ENCODE results near the gene ZMYM2. TPM values are rescaled to one million over a fixed set of nuclear protein-coding genes. Genes with fewer than 3 reads are reported as not detected.

Gene ZMYM2
- total RNA-seq, 4 donors from 2014 or later = 100 to 154 (median 117) TPM

DNA sequence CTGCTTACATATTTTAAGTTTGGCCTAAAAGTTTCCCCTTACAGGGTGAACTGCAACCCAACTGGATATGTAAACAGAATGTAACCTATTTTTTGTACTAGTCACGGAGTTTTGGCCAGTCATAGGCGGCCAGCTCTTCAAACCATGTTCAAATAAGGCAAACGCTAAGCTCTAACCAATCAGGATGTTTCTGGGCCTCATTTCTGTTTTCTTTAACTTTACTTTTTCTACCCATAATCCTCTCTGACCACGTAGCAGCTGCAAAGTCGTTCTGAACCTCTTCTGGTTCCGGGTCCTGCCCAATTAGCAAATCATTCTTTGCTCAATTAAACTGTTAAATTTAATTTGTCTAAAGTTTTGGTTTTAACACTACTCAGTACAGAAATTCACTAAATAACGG is 8.2 kb upstream of the ZMYM2 start:
- 78 to 79% methylated on average over 7 of the region's 7 CpGs for WGBS, 2 donors
- H3K4me1 ChIP-seq = no peaks in the 10 kb centered on the region
- intact Hi-C loops (cut with DNase I) = no loop called here

GRCh38 chr13:19952850-19953249 is 5.7 kb upstream of the ZMYM2 start:
- intact Hi-C loops (cut with DNase I) = no loop called here
- no peaks in the 10 kb centered on the region for H3K36me3 ChIP-seq
- H3K4me1 ChIP-seq = no peaks in the 10 kb centered on the region
- no peak overlapping the region for H3K27ac ChIP-seq
- DNase-seq = no peak
- no peak overlapping the region for H3K4me3 ChIP-seq (replicated peaks in 1 of 3)
- no peaks in the 10 kb centered on the region for H3K27me3 ChIP-seq
- TF ChIP-seq POLR2A (IDR thresholded peaks at IDR 0.05) (no peak), CTCF (IDR thresholded peaks at IDR 0.05) (no peak)
- H3K9me3 ChIP-seq = no peaks in the 10 kb centered on the region

More for the DNA sequence above, 8.2 kb upstream of the ZMYM2 start:
- no peak for DNase-seq
- TF ChIP-seq POLR2A (IDR thresholded peaks at IDR 0.05) = no peak
- no peak for TF ChIP-seq CTCF (IDR thresholded peaks at IDR 0.05)
- Histone ChIP-seq H3K36me3 (no peaks in the 10 kb centered on the region), H3K27me3 (no peaks in the 10 kb centered on the region), H3K27ac (no peak overlapping the region), H3K9me3 (no peaks in the 10 kb centered on the region), H3K4me3 (replicated peaks in 1 of 3) (no peak overlapping the region)

DNA sequence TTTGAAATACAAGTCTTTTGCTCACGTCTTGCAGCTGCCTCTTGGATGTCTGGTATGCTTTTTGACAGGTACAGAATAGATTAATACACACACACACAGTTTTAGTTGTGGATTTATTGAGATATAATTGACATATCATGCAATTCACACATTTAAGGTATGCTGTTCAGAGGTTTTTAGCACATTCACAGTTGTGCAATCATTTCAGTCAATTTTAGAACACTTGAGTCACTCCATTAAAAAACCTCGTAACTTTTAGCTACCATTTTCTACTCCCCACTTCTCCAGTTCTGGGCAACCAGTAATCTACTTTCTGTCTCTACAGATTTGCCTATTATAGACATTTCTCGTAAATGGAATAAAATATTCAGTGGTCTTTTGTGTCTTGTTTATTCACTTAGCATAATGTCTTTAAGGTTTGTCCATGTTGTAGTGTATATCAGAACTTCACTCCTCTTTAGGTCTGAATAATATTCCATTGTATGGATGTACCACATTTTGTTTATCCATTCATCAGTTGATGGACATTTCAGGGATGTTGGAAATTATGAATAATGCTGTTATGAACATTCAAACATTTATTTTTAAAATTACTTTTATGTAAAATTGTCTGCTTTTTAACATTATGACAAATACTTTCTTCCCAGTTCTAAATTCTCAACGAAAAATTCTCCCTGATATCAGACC is 2.5 kb upstream of the ZMYM2 start:
- Histone ChIP-seq H3K4me1 (peaks cover 8% of the 10 kb centered on the region in 2 donors), H3K9me3 (no peaks in the 10 kb centered on the region), H3K4me3 (replicated peaks in 1 of 3) (no peak overlapping the region), H3K27me3 (no peaks in the 10 kb centered on the region), H3K27ac (no peak overlapping the region), H3K36me3 (no peaks in the 10 kb centered on the region)
- DNase-seq = no peak
- intact Hi-C loops (cut with DNase I) = loop anchor here (5.0 kb wide), 1 partner anchor 174 kb away; the partner anchor contains the start of gene PSPC1
- WGBS, 2 donors = 94% methylated on average over 4 of the region's 4 CpGs
- TF ChIP-seq POLR2A (IDR thresholded peaks at IDR 0.05) (no peak), CTCF (IDR thresholded peaks at IDR 0.05) (no peak)

DNA sequence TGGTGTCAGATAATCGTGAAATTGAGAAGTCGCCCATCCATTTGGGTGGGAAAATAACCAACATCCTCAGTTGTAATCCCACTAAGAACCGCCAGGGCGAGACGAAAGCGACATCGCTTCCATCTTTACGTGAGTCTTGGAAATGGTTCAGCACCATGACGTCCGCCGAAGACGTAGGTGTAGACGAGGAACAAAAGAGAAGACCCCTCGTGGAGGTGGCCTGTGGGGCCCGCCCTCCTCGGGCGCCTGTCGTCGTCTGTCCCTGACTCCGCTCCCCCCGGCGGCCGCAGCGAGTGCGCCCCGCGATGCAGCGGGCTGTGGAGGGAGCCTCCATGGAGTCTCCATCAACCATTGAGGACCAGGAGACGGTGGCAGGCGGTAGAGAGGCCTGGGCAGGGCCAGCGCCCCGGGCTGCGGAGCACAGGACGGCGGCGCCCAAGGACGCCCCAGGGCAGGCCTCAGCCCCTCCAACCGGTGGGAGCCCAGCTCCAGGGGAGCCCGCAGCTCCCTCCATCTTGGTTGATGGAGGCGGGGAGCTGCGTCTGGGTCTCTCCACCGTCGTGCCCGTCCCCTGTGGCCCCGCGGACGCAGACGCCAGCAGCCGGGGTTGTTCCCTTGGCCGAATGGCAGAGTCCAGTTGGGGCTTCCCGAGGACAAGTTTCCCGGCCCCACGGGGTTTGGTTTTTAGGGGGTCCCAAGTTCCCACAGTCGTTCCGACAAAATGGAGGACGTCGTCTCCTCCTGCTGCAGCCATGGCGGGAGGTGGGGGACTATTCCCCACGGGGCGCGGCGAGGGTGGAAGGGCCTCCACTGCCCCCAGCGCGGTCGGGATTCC is 990 bp upstream of the ZMYM2 start:
- TF ChIP-seq CTCF (IDR thresholded peaks at IDR 0.05) (peak; percentile 50 to 82 (median 72)), POLR2A (IDR thresholded peaks at IDR 0.05) (peak in 1 of 2 donors; percentile 52)
- DNase-seq = peak; percentile 73 to 74
- Histone ChIP-seq H3K4me1 (peaks cover 18 to 21% of the 10 kb centered on the region in 2 donors), H3K27me3 (no peaks in the 10 kb centered on the region), H3K27ac (peak overlapping the region; percentile 99 to 100 (median 100)), H3K4me3 (replicated peaks in 1 of 3) (peak overlapping the region; percentile 60 to 68 (median 68)), H3K9me3 (no peaks in the 10 kb centered on the region), H3K36me3 (no peaks in the 10 kb centered on the region)
- intact Hi-C loops (cut with DNase I) = loop anchor here (5.0 kb wide), 1 partner anchor 175 kb away; the partner anchor contains the start of gene PSPC1
- WGBS, 2 donors = 4 to 5% methylated on average over 14 to 37 of the region's 65 CpGs

Data from thyroid gland (tissue), 4 donors.